DMS114 treated with DMSO at 0.1 percent for 48 hours (cell line): ENCODE data around the gene SRPRA.

ENCODE experiments used
- DNase-seq: peaks from one replicate; lab custom pipeline; 2025; ENCODE audit not compliant: unreplicated experiment; lab: John Stamatoyannopoulos, UW

Gene SRPRA

DNA sequence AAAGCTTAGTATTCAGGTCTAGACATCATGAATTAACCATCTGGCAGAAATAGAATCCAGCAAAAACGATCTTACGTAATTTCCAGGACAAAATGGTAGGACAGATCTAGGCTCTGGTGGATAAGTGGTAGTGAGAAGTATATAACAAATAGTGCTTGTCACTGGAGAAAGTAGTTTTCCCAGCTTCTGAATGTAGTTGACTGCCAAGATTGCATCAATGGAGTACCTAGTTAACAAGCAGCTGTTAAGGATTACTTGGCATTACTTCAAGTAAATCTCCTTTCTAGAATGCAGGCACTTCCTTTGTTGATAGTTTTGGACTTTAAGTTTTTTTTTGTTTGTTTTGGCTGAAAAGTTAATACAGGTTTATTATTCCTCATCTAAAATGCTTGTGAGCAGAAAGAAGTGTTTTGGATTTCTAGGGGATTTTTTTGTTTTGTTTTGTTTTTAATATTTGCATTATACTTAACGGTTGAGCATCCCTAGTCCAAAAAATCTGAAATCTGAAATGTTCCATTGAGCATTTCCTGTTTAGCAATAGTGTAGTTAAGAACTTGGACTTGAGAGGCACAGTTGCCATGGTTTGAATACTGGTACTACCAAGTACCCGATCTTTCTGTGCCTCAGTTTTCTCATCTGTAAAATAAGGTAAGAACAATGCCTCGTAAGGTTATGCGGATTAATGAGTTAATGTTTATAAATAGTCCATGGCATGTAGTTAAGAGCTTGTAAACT is 36.8 kb downstream of the SRPRA start:
- no peak for DNase-seq

DNA sequence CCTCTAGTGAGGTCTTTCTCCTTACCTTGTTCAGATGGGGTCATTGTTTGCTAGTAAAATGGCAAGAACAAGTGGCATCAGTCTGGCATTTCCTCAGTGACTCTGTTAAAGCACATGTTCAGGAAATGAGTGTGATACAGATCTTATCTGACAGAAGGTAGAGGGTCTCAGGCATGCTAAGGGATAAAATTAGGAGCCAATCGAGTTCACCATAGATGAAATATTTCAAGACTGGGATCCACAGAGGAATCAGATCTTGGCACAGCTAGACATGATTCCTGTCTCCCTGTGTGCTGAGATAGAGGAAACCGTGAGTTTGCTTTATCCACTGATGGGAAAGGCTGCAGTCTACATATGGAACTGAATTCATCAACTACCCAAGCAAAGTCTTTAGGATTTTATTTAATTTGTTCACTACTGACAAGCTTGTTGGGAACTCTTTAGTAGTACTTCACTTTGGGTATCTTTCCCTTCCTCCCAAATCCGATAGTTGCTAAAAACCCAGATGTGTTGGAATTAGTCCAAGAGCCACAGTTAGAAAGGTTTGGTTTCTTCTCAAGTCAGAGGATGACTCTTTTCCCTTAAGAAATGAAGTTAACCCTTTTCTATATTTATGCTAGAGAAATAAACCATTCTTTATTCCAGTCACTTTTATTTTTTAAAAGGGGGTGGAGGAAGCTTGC is 38.7 kb downstream of the SRPRA start:
- no peak for DNase-seq

DNA sequence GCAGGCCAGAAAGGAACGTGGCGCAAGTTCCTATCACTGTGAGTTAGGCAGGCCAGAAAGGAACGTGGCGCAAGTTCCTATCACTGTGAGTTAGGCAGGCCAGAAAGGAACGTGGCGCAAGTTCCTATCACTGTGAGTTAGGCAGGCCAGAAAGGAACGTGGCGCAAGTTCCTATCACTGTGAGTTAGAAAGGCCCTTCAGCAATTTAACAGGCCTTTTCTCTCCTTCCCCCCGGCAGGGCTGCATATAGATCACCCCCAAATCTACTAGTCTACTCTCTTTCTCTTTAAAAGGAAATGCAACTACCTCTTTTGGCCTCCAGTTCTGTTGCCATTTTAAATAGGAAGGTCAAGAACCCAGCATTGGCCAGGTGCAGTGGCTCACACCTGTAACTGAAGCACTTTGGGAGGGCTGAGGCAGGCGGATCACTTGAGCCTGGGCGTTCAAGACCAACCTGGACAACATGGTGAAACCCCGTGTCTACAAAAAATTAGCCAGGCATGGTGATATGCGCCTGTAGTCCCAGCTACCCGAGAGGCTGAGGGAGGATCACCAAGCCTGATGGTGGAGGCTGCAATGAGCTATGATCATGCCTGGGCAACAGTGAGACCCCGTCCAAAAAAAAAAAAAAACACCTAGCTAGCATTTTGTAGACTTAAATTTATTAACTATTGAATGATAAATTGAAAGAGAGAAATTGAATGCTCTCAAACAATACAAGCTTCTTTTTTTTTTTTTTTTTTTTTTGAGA is 42.2 kb downstream of the SRPRA start:
- no peak for DNase-seq

DNA sequence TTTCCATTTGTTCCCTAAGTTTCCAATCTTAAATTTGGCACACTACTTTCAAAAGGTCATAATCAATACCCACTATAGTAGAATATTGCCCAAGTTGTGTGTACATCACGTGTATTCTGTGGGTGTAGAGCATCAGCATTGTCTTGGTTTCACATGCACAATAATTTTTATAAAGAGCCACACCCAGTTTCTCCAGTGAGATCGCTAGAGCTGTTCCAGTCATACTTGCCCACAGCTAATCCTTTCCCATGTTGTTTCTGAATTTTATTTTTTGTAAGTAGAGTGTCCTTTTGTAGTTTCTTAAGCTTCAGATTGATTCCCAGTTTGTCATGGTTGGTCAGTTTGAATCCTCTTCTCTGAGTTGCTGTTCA is 43.4 kb downstream of the SRPRA start:
- no peak for DNase-seq

DNA sequence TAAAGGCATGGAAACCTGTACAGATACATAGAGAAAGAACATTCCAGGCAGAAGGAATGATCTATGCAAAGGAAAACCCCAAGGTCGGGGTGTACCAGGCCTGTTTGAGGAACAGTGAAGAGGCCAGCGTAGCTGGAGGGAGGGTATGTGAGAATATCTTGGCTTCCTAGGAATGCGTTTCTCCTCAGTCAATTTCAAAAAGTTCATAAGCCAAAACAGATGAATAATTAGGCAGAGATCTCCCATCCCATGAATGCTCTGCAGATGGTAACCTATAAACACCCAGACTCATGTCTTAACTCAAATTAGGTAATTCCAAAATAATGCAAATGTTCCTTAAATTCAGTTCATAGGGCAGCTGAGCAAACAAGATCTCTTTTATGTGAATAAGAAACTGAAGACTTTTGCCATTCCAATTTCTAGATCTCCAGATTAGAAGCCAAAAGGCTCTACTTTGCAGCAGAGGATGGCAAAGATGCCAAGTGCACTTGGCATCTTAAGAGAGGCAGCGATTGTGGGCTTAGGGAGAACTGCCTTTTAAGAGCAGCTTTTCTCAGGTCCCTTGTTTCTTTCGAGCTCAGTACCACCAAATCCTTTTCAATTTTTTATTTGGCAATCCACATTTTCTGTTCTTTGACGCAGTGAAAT is 43.9 kb downstream of the SRPRA start:
- no peak for DNase-seq

DNA sequence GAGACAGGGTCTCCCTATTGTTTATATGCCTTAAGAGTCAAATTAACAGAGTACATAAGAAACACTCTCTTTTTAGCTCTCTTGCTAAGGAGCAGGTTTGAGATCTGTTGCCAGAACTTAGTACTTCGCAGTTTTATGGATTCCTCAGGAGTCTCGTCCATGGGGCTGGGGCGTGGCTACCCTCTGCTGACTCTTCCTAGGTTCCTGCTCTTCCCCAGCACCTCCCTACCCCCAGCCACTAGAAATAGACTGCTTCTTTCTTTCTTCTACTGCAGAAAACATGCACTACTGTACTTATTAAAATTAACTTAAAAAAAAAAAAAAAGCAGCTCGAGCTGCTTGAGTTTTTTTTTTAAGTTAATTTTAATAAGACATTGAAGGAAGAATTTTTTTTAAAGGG is 49.1 kb downstream of the SRPRA start:
- DNase-seq = no peak

DNA sequence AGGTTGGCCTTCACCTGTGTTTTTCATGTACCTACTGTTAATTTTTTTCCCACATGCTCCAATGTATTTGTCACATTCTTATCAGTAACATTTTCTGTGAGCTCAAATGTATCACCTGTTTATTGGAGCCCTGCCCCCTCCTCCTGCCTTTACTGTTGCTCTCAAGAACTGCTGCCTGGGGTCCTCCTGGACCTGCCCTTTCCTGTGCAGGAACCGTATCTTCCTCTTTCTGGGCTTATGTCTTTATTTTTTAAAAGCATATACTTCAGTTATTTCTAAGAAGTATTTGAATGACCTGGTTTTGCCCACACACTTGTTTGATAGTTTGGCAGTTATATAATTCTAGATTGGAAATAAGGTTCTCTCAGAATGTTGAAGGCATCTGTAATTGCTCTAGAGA is 51.2 kb downstream of the SRPRA start:
- DNase-seq = no peak

DNA sequence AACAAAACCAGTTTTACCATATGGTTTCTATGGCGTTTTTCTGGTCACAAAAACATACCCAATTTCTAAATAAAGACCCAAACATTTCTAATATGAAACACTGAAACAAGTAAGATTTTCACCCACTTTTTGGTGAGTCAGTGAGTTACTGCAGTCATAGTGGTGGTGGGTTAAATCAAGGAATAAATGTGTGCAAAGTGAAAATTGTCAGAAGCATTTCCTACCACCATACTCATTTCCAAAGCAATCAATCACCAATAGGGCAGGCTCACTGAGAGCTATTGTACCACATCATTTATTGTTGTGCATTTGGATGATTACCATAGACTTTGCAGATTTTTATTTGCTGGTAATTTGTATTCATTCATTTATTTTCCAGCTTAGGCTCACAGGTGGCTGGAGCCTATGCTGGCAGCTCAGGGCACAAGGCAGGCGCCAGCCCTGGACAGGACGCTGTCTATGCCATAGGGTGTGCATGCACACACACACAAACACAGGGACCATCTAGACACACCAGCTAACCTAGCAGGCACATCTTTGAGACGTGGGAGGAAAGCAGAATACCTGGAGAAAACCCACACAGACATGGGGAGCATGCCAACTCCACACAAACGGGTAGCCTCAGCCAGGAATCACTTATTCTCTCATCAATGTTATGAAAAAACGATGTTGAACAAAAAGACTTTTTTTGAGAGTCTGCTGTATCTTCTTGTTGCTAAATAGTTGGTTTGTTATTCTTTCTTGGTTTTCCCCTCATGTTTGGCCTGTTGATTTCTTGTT is 52.0 kb downstream of the SRPRA start:
- DNase-seq = no peak

DNA sequence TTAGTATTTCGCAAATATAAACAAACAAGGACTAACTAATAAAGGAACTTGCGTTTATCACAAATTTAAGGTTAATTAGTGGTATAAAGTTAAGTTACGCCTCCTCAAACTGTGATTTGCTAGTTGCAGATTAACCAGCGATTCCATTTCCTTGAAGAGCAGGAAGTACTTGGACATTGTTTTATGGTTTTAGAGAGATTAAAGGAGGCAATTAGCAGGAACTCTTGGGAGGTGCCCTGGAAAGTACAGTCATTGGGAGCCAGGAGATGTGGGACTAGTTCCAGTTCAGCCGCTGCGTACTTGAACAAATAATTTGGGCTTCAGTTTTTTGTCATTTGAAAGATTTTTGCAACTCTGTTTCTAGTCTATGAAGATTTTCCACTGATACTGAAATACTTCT is 53.9 kb downstream of the SRPRA start:
- DNase-seq = no peak

DNA sequence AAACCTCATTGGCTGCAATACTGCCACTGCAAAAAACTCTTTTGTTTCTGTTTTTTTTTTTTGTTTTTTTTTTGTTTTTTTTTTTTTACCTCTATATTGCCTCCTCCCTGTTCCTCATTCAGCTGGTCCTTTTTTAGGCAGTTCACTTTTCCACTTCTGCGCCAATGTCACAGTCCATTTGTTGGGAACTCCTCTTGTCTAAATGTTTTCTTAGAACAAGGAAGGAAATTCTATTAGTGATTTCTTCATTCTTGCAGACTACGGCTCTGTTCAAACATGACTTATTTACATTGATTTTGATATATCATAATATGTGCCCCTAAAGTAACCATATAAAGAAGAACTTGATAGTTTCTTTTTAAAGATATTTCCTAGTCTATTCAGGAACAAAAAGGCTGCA is 54.3 kb downstream of the SRPRA start:
- DNase-seq = no peak
